GM10266 (cell line): ENCODE data around the gene MRPS15.

Experiments
- DNase-seq: peaks from one replicate; pipeline ENCODE4 v3.0.0; 2012; ENCODE audit errors: extremely low spot score
- TF ChIP-seq, protein P1 (sequence below): IDR thresholded peaks from 2 replicates; pipeline ENCODE4 v1.5.1; 2012; ENCODE audit warnings: mild to moderate bottlenecking, low read depth; ENCODE audit not compliant: control insufficient read depth, insufficient read depth; ENCODE audit errors: missing control alignments

MRPS15 gene

DNA sequence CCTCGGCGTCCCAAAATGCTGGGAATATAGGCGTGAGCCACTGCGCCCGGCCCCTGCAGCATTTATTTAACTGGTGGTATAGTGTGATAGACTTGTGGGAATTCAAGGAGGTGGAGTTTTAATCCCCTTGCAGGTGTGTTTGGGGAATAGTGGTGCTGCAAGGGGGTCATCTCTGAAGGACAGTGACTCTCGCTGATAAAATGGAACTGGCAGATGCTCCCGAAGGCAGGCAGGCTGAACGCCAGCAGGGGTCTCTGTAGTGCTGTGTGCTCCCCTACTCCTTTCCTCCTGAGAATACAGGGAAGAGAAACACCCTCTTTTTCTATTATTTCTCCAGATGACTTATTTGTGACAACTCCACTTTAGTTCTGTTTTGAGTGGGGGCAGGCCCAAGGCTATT is 17.9 kb downstream of the MRPS15 start:
- TF ChIP-seq, protein P1, sequence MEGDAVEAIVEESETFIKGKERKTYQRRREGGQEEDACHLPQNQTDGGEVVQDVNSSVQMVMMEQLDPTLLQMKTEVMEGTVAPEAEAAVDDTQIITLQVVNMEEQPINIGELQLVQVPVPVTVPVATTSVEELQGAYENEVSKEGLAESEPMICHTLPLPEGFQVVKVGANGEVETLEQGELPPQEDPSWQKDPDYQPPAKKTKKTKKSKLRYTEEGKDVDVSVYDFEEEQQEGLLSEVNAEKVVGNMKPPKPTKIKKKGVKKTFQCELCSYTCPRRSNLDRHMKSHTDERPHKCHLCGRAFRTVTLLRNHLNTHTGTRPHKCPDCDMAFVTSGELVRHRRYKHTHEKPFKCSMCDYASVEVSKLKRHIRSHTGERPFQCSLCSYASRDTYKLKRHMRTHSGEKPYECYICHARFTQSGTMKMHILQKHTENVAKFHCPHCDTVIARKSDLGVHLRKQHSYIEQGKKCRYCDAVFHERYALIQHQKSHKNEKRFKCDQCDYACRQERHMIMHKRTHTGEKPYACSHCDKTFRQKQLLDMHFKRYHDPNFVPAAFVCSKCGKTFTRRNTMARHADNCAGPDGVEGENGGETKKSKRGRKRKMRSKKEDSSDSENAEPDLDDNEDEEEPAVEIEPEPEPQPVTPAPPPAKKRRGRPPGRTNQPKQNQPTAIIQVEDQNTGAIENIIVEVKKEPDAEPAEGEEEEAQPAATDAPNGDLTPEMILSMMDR = peak; percentile 56

DNA sequence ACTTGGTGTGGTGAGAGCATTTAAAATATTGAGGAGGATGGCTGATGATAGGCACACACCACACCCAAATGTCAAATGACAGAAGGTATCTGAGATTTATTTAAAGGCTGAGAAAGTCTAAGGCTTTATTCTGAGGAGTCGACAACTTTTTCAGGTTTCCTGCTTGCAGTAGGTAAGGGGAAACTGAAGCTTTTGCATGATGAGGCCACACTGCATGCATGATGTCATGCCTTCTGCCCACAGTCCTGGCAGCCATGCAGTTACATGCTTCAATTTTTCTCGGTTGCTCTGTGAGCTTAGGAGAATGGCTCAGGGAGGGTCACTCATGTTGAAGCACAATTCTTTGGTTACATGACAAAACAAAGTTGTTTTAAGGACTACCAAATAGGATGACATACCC is 20.9 kb downstream of the MRPS15 start:
- no peak for DNase-seq
- TF ChIP-seq, protein P1 = no peak

More for the DNA sequence above, 17.9 kb downstream of the MRPS15 start:
- peak; percentile 53 for DNase-seq

DNA sequence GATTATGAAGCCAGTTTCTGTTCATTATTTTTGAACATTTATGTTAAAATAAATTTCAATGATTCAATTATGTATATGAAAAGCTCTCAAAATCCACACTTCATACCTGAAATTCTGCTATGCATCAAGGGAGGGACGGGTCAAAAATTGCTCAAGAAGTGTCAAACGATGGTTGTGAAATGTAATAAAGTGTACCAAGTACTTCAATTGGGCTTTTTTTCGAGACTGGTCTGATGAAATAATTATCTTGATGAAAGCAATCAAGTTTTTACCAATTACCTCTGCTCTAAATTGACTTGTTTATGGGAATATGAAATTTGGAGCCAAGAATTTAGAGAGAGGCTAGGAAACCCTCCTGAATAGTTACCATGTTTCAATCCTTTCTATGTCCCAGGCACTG is 21.8 kb downstream of the MRPS15 start:
- TF ChIP-seq, protein P1 = no peak
- DNase-seq = no peak

DNA sequence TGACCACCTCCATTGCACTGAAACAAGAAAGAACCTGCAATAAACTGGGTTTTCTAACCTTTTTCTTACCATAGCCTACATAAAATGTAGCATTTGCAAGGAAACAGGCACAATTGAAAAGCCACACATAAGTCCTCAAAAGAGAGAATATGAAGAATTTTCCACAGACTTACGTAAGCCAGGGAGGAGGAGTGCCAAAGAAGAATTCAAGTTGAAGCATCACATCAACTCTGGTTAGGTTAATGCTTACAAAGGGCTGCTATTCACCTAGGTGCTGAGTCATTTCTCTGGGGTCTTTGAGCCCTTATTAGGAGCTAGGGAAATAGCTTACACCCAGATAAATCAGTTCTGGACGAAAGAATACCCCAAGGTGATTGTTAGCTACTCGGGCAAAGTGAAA is 23.5 kb downstream of the MRPS15 start:
- TF ChIP-seq, protein P1 = no peak
- DNase-seq = no peak

DNA sequence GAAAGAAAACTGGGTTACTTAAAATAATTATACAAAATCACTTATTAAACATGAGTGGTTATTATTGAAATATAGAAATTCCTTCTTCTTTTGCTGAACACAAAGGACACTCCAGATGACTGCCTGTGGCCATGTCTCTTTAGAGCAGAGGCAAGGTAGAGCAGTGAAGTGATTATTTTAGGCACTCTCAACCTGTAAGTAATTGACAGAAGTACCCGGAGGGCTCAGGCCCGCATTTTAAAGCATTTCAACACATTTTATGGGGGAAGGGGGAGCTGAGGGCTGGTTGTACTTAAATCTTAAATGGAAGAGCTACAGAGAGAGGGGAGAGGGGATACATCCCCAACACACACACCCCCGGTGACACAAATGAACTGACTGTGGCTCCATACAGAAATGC is 24.1 kb downstream of the MRPS15 start:
- TF ChIP-seq, protein P1 = no peak
- no peak for DNase-seq

DNA sequence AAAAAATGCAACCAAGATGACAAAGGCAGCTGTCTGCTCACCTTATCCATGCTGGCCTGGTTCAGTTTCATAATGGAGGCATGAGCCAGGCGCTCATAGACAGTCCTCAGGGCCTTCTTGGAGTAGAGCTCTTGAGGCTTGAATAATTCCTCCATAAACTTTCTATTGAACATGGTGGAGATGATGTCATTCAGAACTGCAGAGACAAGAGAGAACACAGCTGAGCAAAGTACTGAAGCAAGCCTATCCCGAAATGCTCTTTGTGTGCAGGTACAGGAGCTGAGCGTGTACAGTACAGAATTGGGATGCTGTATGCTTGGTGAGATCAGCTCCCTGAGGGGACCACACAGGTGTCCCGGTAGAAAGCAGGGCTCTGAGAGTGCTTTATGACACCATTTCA is 25.5 kb downstream of the MRPS15 start:
- no peak for DNase-seq
- TF ChIP-seq, protein P1 = no peak

DNA sequence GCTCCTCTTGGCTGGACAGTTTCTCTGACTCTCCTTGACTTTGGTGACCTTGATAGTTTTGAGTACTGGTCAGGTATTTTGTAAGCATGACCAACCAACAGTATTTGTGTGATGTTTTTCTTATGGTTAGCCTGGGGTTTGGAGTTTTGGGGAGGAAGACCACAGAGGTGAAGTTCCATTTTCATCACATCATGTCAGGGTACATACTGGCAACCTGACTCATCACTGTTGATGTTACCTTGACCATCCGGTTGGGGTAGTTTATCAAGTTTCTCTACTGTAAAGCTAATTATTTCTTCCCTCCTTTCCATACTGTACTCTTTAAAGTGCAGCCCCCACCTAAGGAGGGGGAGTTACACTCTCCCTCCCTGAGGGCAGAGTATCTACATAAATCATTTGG is 27.4 kb downstream of the MRPS15 start:
- TF ChIP-seq, protein P1 = no peak
- DNase-seq = no peak
